A673 (cell line): ENCODE results near the gene SH3D19.

Source experiments
- EZH2 ChIP-seq: fragments of 200-600 bp; sonication (generic); IDR thresholded peaks from 2 replicates; pipeline ENCODE4 v1.6.1; 2017; ENCODE audit warnings: borderline replicate concordance, low read depth, mild to moderate bottlenecking, mixed read lengths, antibody characterized with exemption, low read length; ENCODE audit not compliant: poor library complexity, severe bottlenecking
- TF ChIP-seq, protein P1 (sequence below): fragments of 300-800, 200-600 bp; sonication (generic); conservative IDR thresholded peaks from 2 replicates; pipeline ENCODE4 v1.5.1; 2017; ENCODE audit warnings: low read depth, mild to moderate bottlenecking, antibody characterized with exemption, low read length, moderate library complexity, mixed read lengths

DNA sequence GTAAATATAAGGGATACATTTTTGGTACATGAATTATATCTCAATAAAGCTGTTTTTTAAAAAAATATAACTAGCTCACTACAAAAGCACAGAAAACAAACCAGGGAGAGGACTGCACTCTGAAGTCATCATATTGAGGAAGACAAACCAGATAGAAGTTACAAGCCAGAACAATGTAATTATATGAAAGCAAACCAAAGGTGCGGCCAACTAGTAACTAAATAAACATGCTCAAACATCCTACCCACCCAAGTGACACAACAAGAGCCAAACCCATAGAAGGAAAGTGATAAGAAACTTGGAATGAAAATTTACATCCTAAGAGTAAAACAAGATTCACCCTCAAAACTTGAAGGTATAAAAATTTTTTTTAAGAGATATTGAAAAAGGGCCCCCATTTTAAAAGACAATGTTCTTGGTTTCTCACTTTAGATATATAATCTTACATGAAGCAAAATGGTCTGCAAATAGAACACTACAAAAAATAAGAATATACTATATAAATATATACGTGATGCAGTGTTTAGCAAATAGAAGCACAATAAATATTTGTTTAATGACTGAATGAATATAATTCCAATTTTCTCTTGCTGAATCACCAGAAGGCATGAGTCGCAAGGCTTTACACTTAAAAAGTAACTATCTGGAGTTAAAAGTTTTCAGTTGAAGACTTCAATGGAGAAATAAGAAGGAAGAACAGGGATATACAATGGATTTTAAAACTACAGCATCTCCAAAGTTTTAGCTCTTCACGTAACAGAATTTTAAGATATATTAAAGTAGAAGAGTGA lies 4.0 kb upstream of the SH3D19 start:
- TF ChIP-seq, protein P1, sequence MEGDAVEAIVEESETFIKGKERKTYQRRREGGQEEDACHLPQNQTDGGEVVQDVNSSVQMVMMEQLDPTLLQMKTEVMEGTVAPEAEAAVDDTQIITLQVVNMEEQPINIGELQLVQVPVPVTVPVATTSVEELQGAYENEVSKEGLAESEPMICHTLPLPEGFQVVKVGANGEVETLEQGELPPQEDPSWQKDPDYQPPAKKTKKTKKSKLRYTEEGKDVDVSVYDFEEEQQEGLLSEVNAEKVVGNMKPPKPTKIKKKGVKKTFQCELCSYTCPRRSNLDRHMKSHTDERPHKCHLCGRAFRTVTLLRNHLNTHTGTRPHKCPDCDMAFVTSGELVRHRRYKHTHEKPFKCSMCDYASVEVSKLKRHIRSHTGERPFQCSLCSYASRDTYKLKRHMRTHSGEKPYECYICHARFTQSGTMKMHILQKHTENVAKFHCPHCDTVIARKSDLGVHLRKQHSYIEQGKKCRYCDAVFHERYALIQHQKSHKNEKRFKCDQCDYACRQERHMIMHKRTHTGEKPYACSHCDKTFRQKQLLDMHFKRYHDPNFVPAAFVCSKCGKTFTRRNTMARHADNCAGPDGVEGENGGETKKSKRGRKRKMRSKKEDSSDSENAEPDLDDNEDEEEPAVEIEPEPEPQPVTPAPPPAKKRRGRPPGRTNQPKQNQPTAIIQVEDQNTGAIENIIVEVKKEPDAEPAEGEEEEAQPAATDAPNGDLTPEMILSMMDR: no peak
- no peak for TF ChIP-seq EZH2
